Activated CD4-positive, alpha-beta T cell treated with anti-CD3 and anti-CD28 coated beads, Interleukin-2, amount 50 U/mL, for 24 hours (primary cell): ENCODE results near the gene ZNF33B.
"Not testable (repeated sequence)": the region's sequence is repeated elsewhere in the genome, so short reads cannot be mapped to it uniquely, and the experiment has no call there.

ENCODE experiments used
- DNase-seq, 2 donors: peaks; one replicate each; pipeline ENCODE4 v3.0.0-alpha.2; 2020; ENCODE audit warnings: low read depth in 1 of 2, low spot score in 1 of 2

Gene ZNF33B

DNA sequence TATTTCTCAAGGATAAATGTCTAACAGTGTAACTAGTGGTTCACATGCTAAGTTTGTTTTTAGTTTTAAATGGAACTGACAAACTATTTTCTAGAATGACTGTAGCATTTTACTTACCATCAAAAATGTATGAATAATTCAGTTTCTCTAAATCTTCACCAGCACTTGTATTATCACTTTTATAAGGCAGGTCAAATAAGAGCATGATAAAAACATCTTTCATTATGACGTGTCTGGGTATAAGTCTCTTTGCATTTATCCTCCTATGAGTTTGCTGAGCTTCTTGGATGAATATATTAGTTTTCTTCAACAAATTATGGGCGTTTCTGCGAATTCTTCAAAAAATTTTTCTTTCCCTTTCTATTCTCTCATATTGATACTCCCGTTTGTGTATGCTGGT is 19.9 kb downstream of the ZNF33B start:
- DNase-seq, result no peak

DNA sequence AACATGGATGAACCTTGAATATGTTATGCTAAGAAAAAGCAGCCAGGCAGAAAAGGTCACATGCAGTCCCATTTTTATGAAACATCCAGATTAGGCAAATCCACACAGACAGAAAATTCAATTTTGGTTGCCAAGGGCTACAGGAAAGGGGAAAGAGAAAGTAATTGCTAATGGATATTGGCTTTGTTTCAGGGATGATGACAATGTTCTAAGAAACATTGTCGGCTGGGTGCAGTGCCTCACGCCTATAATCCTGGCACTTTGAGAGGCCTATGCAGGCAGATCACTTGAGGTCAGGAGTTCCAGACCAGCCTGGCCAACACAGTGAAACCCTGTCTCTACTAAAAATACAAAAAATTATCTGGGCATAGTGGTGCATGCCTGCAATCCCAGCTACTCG is 23.0 kb downstream of the ZNF33B start:
- no peak for DNase-seq

DNA sequence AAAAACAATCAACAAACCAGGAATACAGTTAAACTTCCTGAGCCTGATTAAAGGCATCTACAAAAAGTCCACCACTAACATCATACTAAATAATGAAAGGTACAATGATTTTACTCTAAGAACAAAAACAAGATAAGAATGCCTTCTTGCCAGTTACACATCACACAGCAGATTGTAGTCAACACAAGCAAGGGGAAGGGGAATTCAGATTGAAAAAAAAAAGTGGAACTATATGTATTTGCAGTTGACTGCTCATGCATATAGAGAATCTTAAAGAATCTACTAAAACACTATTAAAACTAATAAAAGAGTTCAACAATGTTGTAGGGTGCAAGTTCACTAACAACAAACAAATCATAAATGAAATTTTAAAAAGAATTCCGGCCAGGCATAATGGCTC is 28.5 kb downstream of the ZNF33B start:
- no peak for DNase-seq

DNA sequence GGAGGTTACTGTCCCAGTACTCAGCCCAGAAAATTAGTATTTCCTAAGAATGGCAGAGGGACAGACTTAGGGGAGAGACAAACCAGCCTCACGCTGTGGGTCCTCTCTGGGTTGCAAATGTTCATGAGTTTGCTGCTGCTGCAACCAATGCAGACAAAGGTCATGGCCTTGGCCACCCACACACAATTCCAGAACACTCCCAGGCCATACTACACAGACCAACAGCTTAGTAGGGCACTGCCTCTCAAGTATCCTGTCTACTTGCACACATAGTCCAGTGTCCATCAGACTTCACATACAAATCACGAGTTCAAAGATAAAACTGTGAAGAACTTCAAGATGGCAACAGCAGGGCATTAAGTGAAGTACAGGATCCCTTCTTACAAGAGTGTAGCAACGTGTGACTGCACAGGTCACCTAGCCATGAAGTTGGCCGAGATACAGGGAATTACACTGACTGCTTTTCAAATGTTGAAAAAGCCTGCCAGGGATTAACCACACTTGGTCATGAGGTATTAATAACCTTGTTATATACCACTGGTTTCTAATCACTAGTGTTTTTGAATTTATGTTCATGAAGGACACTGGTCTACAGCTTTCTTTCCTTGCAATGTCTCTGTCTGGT is 40.0 kb downstream of the ZNF33B start:
- DNase-seq, result no peak

DNA sequence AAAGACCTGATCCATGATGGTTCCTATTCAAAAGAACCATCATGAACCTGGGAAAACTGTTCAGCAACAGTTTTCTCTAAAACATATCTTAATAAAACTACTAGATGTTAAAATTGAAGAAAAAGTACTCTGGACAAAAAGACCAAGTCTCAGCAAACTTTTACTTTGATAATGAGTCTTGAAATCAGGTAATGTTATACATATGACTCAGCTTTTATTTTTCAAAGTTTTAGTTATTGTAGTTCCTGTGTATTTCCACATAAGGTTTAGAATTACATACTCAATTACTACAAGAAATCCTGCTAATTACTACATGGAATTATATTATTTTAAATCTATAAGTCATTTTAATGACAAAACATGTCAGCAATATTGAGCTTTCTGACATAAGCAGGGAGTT is 42.2 kb downstream of the ZNF33B start:
- no peak for DNase-seq

DNA sequence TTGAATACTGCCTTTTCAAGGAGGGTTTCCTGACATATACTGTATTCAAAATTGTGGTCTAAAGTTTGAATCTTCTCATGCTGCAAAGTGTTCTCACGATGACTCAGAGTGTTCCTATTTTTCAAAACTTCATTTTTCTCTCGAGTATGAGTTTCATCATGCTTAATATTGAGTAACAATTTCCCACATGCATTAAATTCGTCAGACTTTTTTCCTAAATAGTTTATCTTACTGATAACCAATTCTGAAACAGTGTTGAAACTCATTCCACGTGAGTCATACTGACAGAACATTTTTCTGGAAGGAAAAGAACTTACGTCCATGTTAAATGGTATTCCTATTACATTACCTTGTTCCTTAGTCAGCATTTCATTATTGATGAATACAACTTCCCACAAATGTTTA is 44.1 kb downstream of the ZNF33B start:
- no peak for DNase-seq

DNA sequence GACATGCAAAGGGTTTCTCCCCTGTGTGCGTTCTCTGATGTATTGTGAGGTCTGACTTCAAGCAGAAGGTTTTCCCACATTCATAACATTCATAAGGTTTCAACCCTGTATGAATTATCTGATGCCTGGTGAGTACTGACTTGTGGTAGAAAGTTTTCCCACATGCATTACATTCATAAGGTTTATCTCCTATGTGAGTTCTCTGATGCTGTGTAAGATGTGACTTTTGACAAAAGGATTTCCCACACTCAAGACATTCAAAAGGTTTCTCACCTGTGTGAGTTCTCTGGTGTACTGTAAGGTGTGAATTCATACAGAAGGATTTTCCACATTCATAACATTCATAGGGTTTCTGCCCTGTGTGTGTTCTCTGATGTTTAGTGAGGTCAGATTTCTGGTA is 45.1 kb downstream of the ZNF33B start:
- no peak for DNase-seq

DNA sequence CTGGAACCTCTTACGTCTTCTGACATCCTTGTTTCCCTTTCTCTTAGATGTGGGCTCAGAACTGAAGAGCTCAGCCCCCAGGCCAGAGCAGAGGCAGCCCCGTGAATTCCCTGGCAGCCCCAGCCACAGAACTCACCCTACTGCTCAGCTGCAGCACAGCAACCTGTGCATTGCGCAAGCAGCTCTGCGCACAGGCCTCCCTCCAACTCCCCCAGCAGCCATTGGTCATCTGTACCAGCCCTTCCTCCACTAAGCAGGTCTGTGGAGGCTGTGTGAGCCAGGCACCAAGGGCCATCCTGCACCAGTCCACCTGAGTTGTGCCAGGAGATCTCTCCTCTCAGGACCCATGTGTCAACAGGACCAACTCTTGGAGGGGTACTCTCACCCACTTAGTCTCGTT is 54.5 kb downstream of the ZNF33B start:
- DNase-seq, result no peak

DNA sequence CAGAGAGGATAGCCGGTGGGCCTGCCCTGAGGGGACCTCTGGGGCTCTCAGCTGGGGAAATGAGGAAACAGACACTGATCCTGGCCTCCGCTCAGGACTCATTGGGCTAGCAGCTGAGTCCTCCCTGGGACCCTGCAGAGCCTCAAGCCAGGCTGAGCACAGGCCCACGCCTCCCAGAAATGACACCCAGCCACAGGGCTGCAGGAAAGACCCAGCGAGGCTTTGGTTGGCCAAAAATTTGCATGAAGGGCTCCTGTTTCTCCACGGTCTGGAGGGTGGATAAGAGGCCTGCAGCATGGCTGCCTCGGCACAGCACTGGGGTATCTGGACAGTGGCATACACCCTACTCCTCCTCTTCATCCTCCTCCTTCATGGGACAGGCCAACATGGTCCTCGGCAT is 60.4 kb downstream of the ZNF33B start:
- DNase-seq, result no peak

DNA sequence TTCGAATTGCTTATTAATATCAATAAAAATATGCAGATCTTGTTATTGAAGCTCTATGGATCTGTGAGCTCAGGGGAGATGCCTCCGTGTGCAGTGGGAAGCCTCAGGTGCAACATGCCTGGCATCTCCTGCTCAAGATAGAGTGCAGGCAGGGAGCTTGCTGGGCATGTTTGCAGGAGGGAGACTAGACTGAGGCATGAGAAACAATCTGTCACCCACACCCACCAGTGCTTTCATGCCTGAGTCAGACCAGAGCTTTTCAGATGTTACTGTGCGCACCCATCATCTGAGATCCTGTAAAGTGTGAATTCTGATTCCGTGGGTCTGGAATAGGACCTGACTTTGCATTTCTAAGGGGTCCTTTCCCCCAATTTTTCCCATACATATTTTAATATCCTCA is 62.0 kb downstream of the ZNF33B start:
- DNase-seq, result no peak

DNA sequence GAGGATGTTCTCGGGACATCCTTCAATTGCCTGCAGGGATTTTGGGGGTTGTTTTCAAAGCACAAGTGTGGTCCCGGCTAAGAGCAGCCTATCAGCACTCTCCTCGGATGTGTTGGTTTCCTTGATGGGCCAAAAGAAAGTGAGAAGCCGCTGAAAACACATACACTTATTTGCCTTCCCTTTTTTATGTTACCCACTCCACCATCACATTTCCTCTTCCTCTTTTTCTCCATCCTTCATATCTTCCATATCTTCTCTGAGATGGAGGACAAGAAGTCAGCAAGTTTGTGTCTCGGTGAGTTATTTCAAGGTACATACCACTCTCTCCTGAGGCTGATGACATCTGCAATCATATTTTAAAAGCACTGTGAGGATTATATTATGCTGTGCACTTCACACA is 64.0 kb downstream of the ZNF33B start:
- no peak for DNase-seq

DNA sequence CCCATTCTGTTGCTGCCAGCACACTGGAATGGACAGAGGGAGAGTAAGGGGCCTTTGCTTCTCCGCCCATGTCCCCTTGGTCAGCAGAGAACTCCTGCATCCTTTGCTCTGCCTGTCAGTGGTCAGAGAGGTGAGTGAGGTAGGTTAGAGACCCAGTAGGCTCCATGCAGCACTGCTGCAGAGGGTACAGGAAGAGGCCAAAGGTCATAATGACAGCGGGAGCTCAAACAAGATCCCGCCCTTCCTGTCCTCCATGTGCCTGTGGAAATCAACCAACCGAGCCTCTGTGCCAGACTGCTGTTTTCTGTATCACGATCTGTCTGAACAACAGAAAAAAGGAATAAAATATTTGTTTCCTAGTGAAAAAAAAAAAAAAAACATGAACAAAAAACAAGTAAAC is 81.4 kb downstream of the ZNF33B start:
- no peak for DNase-seq

DNA sequence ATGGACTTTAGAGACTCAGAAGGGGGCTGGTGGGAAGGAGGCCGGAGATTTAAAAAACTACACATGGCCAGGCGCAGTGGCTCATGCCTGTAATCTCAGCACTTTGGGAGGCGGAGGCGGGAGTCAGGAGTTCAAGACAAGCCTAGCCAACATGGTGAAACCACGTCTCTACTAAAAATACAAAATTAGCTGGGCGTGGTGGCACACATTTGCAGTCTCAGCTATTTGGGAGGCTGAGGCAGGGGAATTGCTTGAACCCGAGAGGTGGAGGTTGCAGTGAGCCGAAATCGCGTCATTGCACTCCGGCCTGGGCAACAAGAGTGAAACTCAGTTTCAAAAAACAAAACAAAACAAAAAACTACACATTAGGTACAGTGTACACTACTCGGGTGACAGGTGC is 84.8 kb downstream of the ZNF33B start:
- not testable (repeated sequence) for DNase-seq

DNA sequence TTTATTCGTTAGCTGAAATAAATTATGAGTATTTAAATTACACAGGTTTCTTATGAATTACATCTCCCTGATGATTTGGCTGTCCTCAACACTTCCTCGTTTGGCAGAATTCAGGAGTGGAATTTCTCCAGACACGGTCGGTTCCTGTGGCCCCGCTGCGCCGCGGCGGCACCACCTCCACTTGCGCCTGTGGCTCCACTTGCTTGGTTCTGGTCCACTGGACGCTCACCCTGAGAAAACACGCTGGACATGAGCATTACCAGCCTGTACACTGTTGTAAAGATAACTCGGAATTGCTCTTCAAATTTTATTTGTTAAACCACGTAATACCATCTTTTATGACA is 85.3 kb downstream of the ZNF33B start:
- no peak for DNase-seq

DNA sequence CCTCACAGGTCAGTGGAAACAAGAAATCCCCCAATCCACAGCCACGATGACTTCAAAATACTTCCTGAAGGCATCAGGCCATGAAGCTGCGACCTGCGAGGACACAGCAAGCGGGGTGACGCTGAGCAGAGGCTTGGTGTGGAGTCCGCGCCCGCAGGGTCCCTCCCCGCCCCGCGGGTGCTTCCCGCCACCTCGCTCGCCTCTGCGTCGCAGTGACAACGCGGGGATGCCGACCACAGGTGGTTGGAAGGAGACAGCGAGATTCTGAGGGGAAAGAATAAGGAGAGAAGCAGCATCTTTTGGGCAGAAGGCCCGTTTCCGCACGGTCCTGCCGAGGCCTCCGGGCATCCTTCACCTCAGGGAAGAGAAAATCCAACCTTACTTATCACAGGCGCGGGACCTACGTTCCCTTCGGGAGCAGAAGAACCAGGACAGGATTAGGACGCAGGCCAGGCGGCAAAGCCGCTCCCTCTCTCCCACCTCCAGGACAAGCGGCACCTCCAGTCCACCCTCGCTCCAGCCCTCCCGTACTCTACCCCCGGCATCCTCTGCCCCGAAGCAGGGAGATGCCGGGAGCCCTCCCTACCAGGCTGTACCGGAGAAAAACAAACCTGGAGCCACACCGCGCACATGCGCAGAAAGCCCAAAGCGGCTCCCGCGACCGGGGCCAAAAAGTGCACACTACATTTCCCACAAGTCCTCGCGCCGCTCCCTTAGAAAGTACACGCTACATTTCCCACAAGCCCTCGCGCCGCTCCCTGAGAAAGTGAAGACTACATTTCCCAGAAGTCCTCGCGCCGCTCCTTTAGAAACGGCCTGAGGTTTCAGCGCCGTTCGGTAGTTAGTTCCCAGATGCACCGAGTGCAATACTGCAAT is 85.9 kb downstream of the ZNF33B start:
- DNase-seq, result peak; percentile 89 to 94

DNA sequence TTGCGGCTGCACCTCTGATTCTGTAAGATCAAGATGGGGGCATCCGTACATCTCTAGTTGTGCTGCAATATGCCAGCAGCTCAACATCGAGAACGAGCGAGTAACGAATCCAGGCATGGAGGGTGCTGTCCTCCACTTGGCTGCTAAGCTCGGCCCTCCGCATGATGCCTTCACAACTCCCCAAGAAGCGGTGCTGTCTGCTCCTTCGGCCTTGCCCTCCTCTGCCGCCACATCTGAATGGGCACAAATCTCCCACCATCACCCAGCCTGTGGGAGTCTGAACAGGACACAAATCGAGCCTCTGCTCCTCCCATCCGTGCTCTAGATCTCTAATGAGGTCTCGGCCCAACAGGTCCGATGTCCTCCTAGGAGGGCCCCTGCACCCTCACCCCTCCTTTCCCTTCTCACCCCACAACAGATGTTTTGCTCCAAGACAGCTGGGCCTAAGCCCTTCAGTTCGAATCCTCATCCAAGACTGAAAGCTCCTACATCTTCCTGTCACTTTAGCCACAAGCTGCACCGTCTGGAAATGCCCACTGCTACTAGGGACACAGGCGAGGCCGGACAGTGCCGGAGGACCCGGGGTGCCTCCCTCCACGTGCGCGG is 86.7 kb downstream of the ZNF33B start:
- no peak for DNase-seq

DNA sequence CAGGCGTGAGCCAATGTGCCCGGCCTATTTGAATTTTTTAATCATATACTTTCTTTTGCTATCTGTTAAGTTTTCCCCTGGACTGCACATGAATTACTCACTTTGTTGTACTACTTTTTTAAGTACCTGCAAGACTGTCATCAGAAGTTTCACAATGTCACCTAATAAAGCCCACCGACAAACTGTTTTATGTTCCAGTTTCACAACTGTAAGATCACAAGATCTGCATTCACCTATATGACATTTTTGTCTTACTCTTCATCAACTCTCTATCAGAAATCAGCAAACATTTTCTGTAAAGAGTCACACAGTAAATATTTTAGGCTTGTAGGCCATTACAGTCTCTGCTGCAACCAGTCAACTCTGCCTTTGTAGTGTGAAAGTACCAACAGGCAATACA is 88.5 kb downstream of the ZNF33B start:
- no peak for DNase-seq

DNA sequence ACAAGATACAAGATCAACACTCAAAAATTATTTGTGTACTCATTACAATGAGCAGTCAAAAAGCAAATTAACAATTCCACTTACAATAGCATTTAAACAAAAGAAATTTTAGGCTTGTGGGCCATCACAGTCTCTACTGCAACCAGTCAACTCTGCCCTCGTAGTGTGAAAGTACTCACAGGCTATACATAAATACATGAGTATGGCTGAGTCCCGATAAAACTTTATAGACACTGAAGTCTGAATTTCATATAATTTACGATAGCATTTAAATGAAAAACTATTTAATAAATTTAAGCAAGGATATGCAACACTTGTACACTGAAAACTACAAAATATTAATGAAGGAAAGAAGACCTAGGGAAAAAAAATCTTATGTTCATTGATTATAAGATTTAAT is 90.1 kb downstream of the ZNF33B start:
- DNase-seq, result no peak

DNA sequence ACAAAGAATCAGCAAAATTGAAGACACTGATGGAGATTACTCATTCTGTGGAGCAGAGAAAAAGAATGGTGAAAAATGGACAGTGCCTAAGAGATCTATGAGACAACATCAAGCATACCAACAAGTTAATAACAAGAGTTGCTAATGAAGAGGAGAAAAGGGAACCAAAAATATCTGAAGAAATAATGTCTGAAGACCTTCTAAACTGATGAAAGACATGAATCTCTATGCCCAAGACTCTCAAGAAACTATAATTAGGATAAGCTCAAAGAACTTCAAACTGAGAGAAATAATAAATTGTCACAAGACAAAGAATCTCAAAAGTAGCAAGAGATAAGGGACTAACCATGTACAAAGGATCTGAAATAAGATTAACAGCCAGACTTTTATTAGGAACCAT is 93.4 kb downstream of the ZNF33B start:
- DNase-seq, result no peak

DNA sequence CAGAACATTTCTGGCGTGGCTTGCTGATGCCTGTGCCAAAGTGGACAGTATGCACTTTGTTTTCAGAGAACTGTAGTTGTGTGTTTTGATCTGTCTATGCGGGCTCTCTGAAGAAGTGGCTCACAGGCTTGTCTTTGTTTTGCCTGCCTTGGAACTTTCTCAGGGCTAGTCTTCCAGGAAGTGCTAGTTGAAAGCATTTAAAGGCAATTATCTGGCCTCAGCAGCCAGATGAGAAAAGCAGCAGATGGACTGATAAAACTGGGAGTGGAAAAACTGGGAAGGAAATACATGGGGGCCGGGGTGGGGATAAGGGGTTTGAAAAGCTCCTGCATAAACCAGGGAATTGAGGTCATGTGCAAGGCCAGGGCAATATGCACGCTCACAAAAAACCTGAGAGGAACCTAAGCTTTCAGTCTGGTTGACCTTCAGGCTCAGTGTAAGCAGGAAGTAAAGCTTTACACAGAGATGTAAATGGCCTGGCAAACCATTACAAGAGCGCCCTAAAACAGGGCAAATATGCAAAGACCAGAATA is 94.5 kb downstream of the ZNF33B start:
- no peak for DNase-seq
